HepG2 (cell line): ENCODE results near the gene OPRL1. TPM values are rescaled to one million over a fixed set of nuclear protein-coding genes. Genes with fewer than 3 reads are reported as not detected.

ENCODE experiments used
- BHLHE40 ChIP-seq: IDR thresholded peaks from 2 replicates; pipeline ENCODE4 v1.6.1; 2011; ENCODE audit warnings: low read length, improper control_type of control experiment
- CBFB ChIP-seq: sonication (generic); formaldehyde crosslinking; IDR thresholded peaks from 2 replicates; pipeline ENCODE4 v1.4.0; 2020; ENCODE audit warnings: missing genetic modification reagents
- CBX5 ChIP-seq: sonication (generic); formaldehyde crosslinking; IDR thresholded peaks from 2 replicates; pipeline ENCODE4 v1.4.0; 2020; ENCODE audit warnings: missing genetic modification reagents, borderline replicate concordance
- ETV5 ChIP-seq: IDR thresholded peaks from 2 replicates; pipeline ENCODE4 v1.6.1; 2018; ENCODE audit warnings: missing biosample characterization, missing genetic modification reagents, inconsistent platforms, borderline replicate concordance
- KDM5B ChIP-seq: sonication (generic); formaldehyde crosslinking; IDR thresholded peaks from 2 replicates; pipeline ENCODE4 v1.4.0; 2020; ENCODE audit warnings: missing genetic modification reagents, mild to moderate bottlenecking, borderline replicate concordance
- MEIS1 ChIP-seq: sonication (generic); formaldehyde crosslinking; IDR thresholded peaks from 2 replicates; pipeline ENCODE4 v1.9.0; 2021; ENCODE audit warnings: mild to moderate bottlenecking, missing genetic modification reagents, moderate library complexity, borderline replicate concordance
- PITX1 ChIP-seq: sonication (generic); formaldehyde crosslinking; IDR thresholded peaks from 2 replicates; pipeline ENCODE4 v1.5.1; 2020; ENCODE audit warnings: mild to moderate bottlenecking, missing genetic modification reagents
- RARA ChIP-seq: IDR thresholded peaks from 2 replicates; pipeline ENCODE4 v1.6.1; 2016; ENCODE audit warnings: missing genetic modification reagents, missing compliant biosample characterization
- TBX3 ChIP-seq: fragments of 450-650 bp; IDR thresholded peaks from 2 replicates; pipeline ENCODE4 v1.6.1; 2017; ENCODE audit warnings: antibody characterized with exemption, mild to moderate bottlenecking, inconsistent platforms, borderline replicate concordance
- WIZ ChIP-seq: sonication (generic); formaldehyde crosslinking; IDR thresholded peaks from 2 replicates; pipeline ENCODE4 v1.5.1; 2020; ENCODE audit warnings: mild to moderate bottlenecking, missing genetic modification reagents
- ZBTB42 ChIP-seq: sonication (generic); formaldehyde crosslinking; IDR thresholded peaks from 2 replicates; pipeline ENCODE4 v1.5.0; 2020; ENCODE audit warnings: mild to moderate bottlenecking, missing genetic modification reagents
- ZNF101 ChIP-seq: sonication (generic); formaldehyde crosslinking; IDR thresholded peaks from 2 replicates; pipeline ENCODE4 v1.4.0; 2020; ENCODE audit warnings: mild to moderate bottlenecking, low read depth, missing genetic modification reagents, borderline replicate concordance
- ZNF430 ChIP-seq: sonication (generic); formaldehyde crosslinking; IDR thresholded peaks from 2 replicates; pipeline ENCODE4 v1.9.0; 2021; ENCODE audit warnings: mild to moderate bottlenecking, missing genetic modification reagents
- ZNF451 ChIP-seq: sonication (generic); formaldehyde crosslinking; IDR thresholded peaks from 2 replicates; pipeline ENCODE4 v1.5.0; 2020; ENCODE audit warnings: mild to moderate bottlenecking, missing genetic modification reagents
- polyA plus RNA-seq, 8 experiments: library from polyadenylated mRNA; depleted of rRNA in 3 of 8; stranded (reverse) in 7 of 8; unstranded in 1 of 8; fragments of >200 nt; fragmentation: Illumina TruSeq in 4 of 8; extraction: Trizol in 4 of 8; gene quantifications; 2 replicates each; pipeline versions ENCODE4 v1.2.1 to v1.2.3, GENCODE V29; 2011 to 2016; ENCODE audit warnings: low read depth in 4 of 8, missing spikeins in 1 of 8, mixed read lengths in 1 of 8; ENCODE audit not compliant: insufficient read depth in 1 of 8
- total RNA-seq, 5 experiments: library from RNA; depleted of rRNA; stranded (reverse); fragments of >200 nt; fragmentation: Illumina TruSeq; extraction: Trizol; gene quantifications; 2 replicates each; pipeline ENCODE4 v1.2.3, GENCODE V29; 2016; ENCODE audit warnings: low read depth in 1 of 5
- TF ChIP-seq, protein P1 (sequence below): sonication (generic); formaldehyde crosslinking; IDR thresholded peaks from 2 replicates; pipeline ENCODE4 v1.4.0; 2020; ENCODE audit warnings: mild to moderate bottlenecking, missing genetic modification reagents
- TF ChIP-seq, protein P2 (sequence below): sonication (generic); formaldehyde crosslinking; IDR thresholded peaks from 2 replicates; pipeline ENCODE4 v1.5.0; 2020; ENCODE audit warnings: mild to moderate bottlenecking, missing genetic modification reagents
- TF ChIP-seq, protein P3 (sequence below): sonication (generic); formaldehyde crosslinking; IDR thresholded peaks from 2 replicates; pipeline ENCODE4 v1.4.0; 2020; ENCODE audit warnings: missing genetic modification reagents
- TF ChIP-seq, protein P4 (sequence below): sonication (generic); formaldehyde crosslinking; IDR thresholded peaks from 2 replicates; pipeline ENCODE4 v1.5.1; 2020; ENCODE audit warnings: missing genetic modification reagents, mild to moderate bottlenecking, borderline replicate concordance

OPRL1 gene
- total and polyA plus RNA-seq, 2 of the 13 experiments (the other 11 are each of a cell fraction or from before 2014, with no cell fraction given): 0.35 to 0.71 TPM

DNA sequence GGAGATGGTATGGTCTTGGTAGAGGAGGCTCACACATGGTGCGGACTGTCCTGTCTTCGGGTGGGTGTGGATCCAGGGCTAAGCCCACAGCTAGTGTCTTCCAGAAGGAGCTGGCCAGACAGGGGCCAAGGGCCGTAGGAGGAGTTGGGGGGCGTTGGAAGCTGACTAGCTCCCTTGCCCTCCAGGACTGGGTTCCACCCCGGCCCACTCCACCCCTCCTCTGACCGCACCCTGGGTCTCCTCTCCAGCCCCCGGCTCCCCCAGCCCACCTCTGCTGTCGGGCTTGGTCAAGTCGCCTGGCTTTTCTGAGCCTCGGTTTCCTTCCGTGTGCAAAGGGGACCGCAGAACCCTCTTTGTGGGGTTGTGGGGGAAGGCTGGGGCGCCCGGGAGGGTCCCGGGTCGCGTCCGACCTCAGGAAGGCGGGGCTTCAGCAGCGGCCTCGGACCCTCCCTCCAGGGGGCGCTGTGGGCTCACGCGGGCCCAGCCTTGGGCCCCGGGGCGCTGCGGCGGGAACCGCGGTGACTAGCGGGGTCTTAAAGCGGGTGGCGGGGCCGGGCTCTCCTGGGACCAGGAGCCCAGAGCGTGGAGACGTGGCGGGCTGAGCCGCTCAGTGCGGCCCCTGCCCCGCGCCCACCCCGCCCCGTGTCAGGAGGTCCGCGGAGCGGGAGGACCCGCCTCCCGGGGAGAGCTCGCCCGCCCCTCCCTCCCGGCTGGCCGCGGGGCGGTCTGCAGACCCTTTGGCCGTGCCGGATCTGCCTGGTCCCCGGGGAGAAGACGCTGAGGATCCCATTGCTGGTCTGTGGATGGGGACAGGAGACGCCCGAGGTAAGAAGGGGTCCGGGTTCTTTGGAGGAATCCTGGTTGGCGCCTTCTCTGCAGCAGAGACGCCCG is 22.1 kb downstream of the OPRL1 start (continued):
- TF ChIP-seq, protein P1, sequence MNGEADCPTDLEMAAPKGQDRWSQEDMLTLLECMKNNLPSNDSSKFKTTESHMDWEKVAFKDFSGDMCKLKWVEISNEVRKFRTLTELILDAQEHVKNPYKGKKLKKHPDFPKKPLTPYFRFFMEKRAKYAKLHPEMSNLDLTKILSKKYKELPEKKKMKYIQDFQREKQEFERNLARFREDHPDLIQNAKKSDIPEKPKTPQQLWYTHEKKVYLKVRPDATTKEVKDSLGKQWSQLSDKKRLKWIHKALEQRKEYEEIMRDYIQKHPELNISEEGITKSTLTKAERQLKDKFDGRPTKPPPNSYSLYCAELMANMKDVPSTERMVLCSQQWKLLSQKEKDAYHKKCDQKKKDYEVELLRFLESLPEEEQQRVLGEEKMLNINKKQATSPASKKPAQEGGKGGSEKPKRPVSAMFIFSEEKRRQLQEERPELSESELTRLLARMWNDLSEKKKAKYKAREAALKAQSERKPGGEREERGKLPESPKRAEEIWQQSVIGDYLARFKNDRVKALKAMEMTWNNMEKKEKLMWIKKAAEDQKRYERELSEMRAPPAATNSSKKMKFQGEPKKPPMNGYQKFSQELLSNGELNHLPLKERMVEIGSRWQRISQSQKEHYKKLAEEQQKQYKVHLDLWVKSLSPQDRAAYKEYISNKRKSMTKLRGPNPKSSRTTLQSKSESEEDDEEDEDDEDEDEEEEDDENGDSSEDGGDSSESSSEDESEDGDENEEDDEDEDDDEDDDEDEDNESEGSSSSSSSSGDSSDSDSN (CRISPR knock-in tag): peak; percentile 42; the same call in 1 of the 2 replicates
- TF ChIP-seq CBX5 (CRISPR knock-in tag) (no peak), KDM5B (CRISPR knock-in tag) (peak; percentile 39; the same call in 1 of the 2 replicates), RARA (no peak), TBX3 (no peak), MEIS1 (CRISPR knock-in tag) (peak; percentile 54; the same call in 1 of the 2 replicates), ZBTB42 (CRISPR knock-in tag) (no peak), ZNF430 (CRISPR knock-in tag) (peak; percentile 56; the same call in 1 of the 2 replicates), WIZ (CRISPR knock-in tag) (no peak), CBFB (CRISPR knock-in tag) (peak; percentile 62), BHLHE40 (no peak), ETV5 (CRISPR knock-in tag) (no peak), ZNF101 (CRISPR knock-in tag) (no peak), ZNF451 (no peak), PITX1 (CRISPR knock-in tag) (no peak)
- TF ChIP-seq, protein P2, sequence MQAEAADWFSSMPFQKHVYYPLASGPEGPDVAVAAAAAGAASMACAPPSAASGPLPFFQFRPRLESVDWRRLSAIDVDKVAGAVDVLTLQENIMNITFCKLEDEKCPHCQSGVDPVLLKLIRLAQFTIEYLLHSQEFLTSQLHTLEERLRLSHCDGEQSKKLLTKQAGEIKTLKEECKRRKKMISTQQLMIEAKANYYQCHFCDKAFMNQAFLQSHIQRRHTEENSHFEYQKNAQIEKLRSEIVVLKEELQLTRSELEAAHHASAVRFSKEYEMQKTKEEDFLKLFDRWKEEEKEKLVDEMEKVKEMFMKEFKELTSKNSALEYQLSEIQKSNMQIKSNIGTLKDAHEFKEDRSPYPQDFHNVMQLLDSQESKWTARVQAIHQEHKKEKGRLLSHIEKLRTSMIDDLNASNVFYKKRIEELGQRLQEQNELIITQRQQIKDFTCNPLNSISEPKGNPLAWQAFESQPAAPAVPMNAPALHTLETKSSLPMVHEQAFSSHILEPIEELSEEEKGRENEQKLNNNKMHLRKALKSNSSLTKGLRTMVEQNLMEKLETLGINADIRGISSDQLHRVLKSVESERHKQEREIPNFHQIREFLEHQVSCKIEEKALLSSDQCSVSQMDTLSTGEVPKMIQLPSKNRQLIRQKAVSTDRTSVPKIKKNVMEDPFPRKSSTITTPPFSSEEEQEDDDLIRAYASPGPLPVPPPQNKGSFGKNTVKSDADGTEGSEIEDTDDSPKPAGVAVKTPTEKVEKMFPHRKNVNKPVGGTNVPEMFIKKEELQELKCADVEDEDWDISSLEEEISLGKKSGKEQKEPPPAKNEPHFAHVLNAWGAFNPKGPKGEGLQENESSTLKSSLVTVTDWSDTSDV (CRISPR knock-in tag): 0 out of 2 replicates have a peak, but pooled peaks have one; percentile 8
- TF ChIP-seq, protein P3, sequence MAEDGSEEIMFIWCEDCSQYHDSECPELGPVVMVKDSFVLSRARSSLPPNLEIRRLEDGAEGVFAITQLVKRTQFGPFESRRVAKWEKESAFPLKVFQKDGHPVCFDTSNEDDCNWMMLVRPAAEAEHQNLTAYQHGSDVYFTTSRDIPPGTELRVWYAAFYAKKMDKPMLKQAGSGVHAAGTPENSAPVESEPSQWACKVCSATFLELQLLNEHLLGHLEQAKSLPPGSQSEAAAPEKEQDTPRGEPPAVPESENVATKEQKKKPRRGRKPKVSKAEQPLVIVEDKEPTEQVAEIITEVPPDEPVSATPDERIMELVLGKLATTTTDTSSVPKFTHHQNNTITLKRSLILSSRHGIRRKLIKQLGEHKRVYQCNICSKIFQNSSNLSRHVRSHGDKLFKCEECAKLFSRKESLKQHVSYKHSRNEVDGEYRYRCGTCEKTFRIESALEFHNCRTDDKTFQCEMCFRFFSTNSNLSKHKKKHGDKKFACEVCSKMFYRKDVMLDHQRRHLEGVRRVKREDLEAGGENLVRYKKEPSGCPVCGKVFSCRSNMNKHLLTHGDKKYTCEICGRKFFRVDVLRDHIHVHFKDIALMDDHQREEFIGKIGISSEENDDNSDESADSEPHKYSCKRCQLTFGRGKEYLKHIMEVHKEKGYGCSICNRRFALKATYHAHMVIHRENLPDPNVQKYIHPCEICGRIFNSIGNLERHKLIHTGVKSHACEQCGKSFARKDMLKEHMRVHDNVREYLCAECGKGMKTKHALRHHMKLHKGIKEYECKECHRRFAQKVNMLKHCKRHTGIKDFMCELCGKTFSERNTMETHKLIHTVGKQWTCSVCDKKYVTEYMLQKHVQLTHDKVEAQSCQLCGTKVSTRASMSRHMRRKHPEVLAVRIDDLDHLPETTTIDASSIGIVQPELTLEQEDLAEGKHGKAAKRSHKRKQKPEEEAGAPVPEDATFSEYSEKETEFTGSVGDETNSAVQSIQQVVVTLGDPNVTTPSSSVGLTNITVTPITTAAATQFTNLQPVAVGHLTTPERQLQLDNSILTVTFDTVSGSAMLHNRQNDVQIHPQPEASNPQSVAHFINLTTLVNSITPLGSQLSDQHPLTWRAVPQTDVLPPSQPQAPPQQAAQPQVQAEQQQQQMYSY (CRISPR knock-in tag): no peak
- TF ChIP-seq, protein P4, sequence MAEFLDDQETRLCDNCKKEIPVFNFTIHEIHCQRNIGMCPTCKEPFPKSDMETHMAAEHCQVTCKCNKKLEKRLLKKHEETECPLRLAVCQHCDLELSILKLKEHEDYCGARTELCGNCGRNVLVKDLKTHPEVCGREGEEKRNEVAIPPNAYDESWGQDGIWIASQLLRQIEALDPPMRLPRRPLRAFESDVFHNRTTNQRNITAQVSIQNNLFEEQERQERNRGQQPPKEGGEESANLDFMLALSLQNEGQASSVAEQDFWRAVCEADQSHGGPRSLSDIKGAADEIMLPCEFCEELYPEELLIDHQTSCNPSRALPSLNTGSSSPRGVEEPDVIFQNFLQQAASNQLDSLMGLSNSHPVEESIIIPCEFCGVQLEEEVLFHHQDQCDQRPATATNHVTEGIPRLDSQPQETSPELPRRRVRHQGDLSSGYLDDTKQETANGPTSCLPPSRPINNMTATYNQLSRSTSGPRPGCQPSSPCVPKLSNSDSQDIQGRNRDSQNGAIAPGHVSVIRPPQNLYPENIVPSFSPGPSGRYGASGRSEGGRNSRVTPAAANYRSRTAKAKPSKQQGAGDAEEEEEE: no peak
